GM10248 (cell line): Measurements from ENCODE around the gene ATP11A.

Experiments used
- CTCF ChIA-PET: fragments of 300-600 bp; sonication (Branson Sonifier 250); formaldehyde crosslinking; extraction: SDS; loops from one replicate; lab custom pipeline; 2021; ENCODE audit warnings: antibody characterized with exemption; lab: Yijun Ruan, JAX
- POLR2A ChIA-PET: fragments of 350-650 bp; sonication (Branson Sonifier 250); formaldehyde crosslinking; extraction: SDS; loops from one replicate; lab custom pipeline; 2020; ENCODE audit warnings: antibody characterized with exemption; lab: Yijun Ruan, JAX
- DNase-seq: peaks from one replicate; pipeline ENCODE4 v3.0.0; 2012; ENCODE audit errors: extremely low spot score
- TF ChIP-seq, protein P1 (sequence below): IDR thresholded peaks from 2 replicates; pipeline ENCODE4 v1.5.1; 2012; ENCODE audit warnings: mild to moderate bottlenecking, low read depth; ENCODE audit errors: extremely low read depth, missing control alignments, control extremely low read depth

Gene ATP11A

DNA sequence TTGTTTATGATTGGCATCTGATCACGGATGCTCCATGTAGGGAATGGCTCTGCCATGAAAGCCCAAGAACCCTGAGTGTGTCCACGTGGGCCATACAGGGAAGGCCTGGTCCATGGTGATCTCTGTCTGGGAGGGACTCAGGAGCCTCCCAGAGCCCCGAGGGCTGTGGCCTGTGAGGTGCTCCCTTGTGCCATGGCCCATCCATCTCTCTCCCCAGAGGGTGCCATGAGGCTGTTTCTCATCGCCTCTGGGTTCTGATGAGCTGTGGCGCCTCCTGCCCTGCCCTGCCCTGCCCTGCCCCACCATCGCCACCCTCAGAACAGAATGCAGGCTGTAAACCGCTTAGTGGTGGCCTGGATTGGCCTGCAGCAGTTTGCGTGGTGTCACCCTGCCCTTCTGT is 83.1 kb downstream of the ATP11A start:
- POLR2A ChIA-PET: no interaction called here
- TF ChIP-seq, protein P1, sequence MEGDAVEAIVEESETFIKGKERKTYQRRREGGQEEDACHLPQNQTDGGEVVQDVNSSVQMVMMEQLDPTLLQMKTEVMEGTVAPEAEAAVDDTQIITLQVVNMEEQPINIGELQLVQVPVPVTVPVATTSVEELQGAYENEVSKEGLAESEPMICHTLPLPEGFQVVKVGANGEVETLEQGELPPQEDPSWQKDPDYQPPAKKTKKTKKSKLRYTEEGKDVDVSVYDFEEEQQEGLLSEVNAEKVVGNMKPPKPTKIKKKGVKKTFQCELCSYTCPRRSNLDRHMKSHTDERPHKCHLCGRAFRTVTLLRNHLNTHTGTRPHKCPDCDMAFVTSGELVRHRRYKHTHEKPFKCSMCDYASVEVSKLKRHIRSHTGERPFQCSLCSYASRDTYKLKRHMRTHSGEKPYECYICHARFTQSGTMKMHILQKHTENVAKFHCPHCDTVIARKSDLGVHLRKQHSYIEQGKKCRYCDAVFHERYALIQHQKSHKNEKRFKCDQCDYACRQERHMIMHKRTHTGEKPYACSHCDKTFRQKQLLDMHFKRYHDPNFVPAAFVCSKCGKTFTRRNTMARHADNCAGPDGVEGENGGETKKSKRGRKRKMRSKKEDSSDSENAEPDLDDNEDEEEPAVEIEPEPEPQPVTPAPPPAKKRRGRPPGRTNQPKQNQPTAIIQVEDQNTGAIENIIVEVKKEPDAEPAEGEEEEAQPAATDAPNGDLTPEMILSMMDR: no peak
- CTCF ChIA-PET: no interaction called here
- DNase-seq: no peak

DNA sequence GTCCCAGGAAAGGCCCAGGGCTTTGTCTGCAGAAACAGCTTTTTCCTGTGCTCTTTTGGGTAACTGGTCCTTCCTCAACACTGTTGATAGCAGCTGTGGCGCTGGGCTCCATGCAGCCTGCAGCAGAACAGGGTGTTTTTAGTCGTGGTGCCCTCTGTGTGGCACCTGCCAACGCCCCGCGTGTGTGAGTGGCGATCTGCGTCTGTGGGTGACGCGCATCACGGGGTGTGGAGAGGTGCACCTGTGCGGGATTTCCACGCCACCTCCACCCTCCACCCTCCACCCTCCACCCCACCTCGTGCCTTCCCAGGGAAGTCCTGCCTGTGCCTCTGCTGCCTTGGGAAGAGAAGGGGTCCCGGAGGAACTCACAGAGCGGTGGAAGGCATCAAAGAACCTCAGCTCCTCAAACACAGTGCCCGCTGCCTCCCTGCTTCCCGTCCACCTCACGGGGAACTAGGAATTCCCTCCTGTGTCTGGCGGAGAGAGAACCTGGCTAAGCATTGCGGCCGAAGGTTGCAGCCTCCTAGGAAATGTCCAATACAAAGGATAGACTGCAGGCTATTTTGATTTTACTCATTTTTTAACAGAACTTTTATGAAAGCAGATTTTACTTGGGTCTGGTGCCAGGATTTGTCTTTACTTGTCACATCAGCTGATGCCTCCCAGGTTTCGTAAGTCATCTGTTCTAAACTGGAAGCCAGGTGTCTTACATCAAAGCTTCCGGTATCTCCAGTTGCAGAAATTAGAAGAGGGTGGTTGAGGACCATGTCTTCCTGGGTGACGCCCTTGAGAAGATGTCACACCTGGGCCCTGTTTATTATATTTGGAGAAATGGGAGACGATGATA is 84.0 kb downstream of the ATP11A start:
- ChIA-PET POLR2A (no interaction called here), CTCF (no interaction called here)
- TF ChIP-seq, protein P1: no peak
- no peak for DNase-seq

DNA sequence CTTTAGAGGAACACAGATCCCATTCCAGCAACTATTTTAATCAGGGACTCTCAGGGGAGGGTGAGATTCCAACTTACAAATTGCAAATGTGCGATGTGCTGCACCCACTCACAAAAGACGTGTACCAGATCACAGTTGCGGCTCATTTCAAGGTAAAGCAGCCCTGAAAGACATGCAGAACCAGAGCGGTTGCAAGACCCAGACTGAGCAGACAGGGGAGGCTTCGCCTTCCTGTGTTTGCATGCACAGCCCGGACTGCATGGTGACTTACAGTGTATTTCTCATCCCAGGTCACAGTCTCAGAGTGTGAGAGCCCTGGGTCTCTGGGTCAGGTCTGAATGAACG is 84.6 kb downstream of the ATP11A start:
- CTCF ChIA-PET: no interaction called here
- DNase-seq: no peak
- POLR2A ChIA-PET: no interaction called here

DNA sequence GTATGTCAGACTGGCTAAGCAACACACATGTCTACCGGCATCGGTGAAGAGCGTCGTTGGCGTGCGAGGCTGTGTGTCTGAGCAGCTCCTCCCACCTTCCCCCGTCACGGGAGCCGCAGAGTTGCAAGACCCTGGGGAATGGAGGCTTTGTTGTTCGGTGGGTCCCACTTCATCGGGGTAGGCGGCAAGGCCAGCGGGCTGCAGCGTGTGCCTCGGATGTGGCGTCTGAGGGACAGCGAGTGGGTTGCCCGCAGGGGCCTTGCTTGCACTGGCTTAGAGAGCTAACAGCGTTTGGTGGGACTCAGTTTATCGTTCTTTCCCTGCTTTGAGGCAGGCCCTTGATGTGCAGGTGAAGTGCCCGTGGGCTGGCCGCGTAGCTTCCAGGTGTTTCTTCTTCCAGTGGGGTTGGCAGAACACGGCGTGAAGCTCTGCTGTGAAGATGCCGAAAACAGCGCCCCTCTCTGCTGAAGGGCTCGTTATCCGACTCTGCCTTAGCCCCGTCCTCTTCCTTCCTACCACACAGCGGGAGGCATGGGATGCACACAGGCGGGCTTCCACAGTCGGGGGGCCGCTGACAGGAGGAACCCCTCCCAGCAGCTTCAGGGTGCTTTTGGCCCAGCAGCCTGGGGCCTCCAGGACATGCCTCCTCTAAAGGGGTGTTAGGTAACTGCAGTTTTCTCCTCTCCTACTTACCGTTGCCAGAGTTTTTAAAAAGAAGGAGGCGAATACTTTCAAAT is 85.2 kb downstream of the ATP11A start:
- TF ChIP-seq, protein P1: no peak
- CTCF ChIA-PET: no interaction called here

More for the DNA sequence above, 84.6 kb downstream of the ATP11A start:
- TF ChIP-seq, protein P1: no peak

DNA sequence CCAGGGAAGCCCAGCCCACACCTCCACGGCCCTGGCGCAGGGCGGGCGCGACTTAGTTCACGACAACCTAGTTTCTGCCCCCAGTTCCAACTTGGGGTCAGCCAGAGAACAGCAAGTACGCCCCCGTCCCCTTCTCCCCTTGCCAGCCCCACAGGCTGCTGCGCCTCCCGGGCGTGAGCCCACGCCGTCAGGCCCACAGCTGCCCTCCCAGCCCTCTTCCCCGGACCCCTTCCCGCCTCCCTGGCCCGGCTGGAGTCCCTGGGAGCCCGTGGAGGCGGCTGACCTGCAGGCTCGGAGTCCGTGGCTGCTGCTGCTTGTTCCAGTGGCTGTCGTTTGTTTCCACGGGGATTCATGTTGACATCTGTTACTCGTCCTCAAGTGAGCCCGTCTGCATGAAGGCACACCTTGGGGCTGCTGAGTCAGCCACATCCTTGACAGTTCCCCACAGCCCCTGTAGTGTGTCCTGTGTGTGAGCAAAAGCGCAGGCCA is 86.0 kb downstream of the ATP11A start:
- TF ChIP-seq, protein P1: no peak
- POLR2A ChIA-PET: no interaction called here
- CTCF ChIA-PET: no interaction called here
- no peak for DNase-seq

More for the DNA sequence above, 85.2 kb downstream of the ATP11A start:
- DNase-seq: no peak
- POLR2A ChIA-PET: no interaction called here

DNA sequence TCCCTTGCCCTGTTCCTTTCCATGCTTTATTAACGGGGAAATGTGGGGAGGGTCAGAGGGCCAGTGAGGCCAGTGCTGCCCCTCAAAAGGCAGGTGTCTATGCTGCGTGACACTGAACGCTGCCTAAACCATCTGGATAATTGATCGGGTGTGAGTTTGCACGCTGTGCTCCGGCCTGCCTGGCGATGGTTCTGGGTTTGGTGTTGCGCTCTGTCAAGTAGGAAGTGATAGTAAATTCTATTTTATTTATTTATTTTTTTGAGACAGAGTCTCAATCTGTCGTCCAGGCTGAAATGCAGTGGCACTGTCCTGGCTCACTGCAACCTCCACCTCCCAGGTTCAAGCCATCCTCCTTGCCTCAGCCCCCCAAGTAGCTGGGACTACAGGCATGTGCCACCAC is 86.5 kb downstream of the ATP11A start:
- TF ChIP-seq, protein P1: no peak
- no peak for DNase-seq

More for the DNA sequence above, 86.5 kb downstream of the ATP11A start:
- POLR2A ChIA-PET: no interaction called here
- CTCF ChIA-PET: no interaction called here
